Glomerular endothelial cell (primary cell): ENCODE measurements around the gene HSPA12B. TPM values are rescaled to one million over a fixed set of nuclear protein-coding genes. Genes with fewer than 3 reads are reported as not detected.
"Not testable (repeated sequence)": the region's sequence is repeated elsewhere in the genome, so short reads cannot be mapped to it uniquely, and the experiment has no call there.

Experiments
- DNase-seq: peaks from one replicate; pipeline ENCODE4 v3.0.0-alpha.2; 2011; ENCODE audit warnings: low read depth, low spot score; ENCODE audit errors: extremely low read depth
- total RNA-seq: library from RNA; depleted of rRNA; stranded (reverse); fragments of >200 nt; gene quantifications from 2 replicates; pipeline ENCODE4 v1.2.3, GENCODE V29; 2015

Gene HSPA12B
- total RNA-seq, 1 donor from 2014 or later = 26.3 TPM

DNA sequence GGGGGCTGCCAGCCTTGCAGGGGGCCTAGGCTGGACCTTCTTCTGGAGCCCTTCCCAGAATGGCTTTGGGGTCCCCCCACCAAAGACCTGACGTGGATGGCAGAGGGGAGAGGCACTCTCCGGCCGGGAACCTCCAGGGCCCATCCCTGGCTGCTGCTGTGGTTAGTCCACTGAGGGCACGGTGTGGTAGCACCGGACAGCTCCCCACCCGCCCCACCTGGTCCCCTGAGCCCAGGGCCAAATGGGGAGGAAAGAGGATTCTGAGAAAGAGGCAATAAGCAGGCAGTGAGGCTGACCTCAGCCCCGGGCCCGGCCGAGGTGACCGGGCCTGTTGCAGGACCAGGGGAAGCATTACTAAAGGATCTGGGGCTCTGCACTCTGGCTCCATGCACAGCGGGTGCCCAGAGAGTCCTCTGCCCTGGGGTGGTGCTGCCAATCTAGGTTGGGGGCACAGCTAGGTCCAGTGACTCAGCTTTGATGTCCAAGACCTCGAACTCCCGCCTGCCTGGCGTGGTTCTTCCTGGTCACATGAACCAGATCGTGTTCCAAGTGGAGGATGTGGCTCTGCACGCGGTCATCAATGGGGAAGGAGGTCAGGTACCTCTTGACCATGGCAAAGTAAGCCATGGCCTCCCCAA lies 51.9 kb downstream of the HSPA12B start:
- DNase-seq = no peak

DNA sequence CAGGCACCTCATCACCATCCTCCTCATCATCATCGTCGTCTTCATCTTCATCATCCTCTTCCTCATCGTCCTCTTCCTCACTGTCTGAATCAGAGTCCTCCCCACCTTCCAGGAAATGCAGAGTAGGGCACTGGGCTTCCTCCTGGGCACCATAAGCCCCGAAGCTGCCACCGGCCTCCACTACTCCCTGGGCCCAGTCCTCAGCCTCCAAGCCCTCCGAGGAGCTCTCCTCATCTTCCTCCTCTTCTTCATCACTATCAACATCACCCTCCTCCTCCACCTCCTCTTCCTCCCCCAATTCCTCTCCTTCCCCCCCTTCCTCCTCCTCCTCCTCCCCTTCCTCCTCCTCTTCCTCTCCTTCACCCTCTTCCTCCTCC lies 52.4 kb downstream of the HSPA12B start:
- no peak for DNase-seq

DNA sequence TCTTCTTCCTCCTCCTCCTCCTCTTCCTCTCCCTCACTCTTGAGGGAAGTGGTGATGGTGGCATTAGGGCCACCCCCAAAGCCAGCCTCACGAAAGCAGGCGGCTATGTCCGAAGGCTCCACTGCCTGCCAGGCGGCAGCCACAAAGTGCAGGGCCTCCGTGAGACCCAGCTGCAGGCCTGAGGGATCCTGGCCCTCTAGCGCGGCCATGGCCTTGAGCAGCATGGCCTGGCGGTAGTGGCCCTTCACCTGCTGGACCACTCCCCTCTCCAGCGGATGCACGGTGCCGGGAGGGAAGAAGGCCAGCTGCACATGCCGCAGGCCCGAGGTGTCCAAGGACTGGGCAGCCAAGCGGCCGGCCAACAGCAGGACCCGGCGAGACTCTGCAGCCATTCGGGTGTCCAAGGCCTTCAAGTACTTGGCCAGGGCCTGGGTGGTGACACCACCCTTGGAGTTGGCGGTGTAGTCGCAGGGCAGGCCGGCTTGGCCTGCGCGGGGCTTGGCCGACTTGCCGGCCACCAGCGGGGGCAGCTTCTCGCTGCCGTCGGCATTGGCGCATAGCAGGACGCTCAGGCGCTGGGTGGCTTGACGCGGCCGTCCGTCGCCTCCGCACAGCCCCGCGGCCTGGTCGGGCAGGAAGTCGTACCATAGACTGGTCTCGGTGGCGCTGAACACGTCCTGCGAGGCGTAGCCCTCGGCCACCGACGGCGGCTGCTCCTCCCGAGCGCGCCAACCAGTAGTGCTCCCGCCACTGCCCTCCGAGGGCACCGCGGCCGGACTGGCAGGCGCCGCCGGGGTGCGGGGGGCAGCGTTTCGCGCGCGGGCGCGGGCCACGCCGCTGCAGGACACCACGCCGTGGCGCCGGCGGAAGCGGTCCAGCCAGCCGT lies 53.0 kb downstream of the HSPA12B start:
- DNase-seq = no peak

DNA sequence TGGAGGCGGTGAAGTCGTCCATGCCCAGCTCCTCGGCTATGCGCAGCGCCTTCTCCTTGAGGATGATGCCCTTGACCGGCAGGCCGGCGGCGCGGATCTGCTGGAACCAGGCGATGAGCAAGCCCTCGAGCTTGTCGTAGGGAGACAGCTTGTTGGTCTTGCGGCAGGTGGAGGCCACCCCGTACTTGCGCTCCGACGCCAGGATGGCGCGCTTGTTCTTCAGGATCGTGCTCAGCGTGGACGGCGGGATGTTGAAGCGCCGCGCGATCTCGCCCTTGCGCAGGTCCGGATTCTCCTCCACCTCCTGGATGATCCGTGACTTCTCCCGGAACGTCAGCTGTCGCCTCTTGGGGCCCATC lies 53.6 kb downstream of the HSPA12B start:
- DNase-seq = no peak

DNA sequence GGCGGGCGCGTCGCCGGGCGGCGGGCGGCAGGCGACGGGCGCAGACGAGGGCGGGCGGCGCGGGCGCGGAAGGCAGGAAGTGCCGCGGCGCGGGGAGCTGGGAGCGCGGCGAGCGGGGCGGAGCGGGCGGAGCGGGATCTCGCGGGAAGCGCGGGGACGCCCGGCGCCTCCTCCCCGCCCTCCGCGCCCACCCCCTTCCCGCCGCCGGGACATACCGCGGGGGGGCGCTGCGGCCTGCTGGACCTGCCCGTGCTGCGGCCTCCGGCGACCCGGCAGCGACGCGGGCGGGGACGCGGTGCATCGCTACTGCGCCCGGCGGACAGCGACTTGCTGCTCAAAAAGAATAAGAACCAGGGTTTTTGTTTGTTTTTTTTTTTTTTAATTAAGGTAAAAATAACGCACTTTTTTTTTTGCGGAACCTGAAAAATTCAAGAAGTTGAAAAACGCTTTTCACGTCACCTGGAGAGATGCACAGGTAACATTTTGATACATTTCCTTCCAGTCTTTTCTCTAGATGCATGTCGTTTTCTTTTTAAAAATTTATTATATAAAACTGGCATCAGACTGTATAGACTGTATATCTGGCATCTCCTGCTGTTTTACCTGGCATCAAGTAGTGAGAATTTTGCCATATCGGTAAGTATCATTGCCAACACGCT lies 54.3 kb downstream of the HSPA12B start, which contains the start of gene CENPB:
Gene CENPB, minus strand, starts transcription at position 76 of the 659 bp plus-strand sequence. CDS start 257 bp downstream, outside the sequence.
- DNase-seq = no peak

DNA sequence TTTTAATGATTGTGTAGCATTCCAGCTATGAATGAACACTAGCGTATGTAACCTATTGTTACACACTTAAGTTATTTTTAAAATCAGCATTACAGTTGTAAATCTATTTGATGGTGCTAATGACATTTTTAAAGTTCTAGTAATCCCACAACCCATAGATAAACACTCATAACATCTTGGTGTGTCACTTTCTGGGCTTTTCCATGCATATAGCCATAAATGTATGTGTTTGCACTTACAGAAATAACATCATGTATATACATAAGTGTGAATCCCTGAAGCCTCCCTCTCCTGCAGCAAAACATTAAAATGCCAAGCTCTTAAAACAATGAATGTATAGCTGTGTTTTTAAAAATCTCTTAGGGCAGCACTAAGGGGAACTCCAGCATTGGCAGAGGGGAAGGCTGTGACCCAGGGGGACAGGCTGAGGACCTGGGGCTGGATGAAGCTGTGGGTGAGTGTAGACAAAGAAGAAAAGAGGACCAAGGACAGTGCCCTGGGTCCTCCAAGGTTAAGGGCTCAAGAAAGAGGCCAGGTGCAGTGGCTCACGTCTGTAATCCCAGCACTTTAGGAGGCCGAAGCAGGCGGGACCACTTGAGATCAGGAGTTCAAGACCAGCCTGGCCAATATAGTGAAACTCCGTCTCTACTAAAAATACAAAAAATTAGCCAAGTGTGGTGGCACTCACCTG lies 55.0 kb downstream of the HSPA12B start:
- no peak for DNase-seq

DNA sequence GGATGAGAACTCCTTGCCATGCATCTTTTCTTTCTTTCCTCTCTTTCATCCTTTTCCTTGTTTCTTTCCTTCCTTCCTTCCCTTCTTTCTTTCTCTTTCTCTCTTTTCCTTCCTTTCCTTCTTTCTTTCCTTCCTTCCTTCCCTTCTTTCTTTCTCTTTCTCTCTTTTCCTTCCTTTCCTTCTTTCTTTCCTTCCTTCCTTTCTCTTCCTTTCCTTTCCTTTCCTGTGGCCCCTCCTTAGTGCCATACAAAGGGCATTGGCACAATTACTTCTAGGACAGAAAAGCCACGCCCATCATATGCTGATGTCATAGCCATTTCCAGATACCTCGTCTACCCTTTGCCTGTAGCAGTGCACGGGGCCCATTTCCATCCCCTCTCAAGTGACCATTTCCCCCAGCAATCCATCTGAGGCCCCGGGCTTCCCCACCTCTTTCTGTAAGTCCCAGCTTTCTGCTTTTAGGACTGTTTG lies 56.2 kb downstream of the HSPA12B start:
- no peak for DNase-seq

DNA sequence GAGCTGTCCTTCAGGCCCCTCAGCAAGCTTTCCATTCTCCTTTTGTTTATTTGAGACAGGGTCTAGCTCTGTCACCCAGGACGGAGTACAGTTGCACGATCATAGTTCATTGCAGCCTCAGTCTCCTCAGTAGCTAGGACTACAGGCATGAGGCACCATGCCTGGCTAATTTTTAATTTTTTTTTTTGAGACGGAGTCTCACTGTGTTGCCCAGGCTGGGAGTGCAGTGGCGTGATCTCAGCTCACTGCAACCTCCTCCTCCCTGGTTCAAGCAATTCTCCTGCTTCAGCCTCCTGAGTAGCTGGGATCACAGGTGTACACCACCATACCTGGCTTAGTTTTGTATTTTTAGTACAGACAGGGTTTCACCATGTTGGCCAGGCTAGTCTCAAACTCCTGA lies 56.7 kb downstream of the HSPA12B start:
- DNase-seq = not testable (repeated sequence)

DNA sequence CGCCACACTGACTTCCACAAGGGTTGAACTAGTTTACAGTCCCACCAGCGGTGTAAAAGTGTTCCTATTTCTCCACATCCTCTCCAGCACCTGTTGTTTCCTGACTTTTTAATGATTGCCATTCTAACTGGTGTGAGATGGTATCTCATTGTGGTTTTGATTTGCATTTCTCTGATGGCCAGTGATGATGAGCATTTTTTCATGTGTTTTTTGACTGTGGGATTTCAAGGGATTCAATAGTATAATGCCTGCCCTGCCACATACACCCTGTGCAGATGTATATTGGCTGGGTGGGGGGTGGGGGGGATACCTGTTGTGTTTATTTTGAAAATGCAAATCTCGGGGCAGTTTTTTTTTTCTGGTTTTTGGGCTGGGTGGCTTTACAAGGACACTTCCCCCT lies 61.7 kb downstream of the HSPA12B start:
- DNase-seq = not testable (repeated sequence)

DNA sequence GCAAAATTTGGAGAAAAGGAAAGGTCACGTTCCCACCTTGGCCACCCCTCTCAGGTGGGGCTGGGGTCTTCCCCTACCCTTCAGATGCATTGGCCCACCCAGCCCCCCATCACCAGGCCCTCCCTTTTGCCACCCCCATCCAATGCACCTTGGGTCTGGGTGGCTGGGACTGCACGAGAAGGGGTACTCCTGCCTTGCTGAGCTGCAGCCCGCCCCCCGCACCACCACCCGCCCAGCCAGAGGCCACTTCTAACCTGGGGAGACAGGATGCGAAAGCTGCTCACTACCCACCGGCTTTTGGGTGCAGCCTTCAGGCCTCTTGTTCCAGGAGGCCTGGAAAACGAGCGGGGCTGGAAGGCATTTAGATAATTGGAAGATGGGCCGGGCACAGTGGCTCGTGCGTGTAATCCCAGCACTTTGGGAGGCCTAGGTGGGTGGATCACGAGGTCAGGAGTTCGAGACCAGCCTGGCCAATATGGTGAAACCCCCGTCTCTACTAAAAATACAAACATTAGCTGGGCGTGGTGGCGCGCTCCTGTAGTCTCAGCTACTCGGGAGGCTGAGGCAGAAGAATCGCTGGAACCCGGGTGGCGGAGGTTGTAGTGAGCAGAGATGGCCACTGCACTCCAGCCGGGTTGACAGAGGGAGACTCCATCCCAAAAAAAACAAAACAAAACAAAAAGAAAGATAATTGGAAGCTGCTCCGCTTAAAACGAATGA lies 62.4 kb downstream of the HSPA12B start:
- no peak for DNase-seq

DNA sequence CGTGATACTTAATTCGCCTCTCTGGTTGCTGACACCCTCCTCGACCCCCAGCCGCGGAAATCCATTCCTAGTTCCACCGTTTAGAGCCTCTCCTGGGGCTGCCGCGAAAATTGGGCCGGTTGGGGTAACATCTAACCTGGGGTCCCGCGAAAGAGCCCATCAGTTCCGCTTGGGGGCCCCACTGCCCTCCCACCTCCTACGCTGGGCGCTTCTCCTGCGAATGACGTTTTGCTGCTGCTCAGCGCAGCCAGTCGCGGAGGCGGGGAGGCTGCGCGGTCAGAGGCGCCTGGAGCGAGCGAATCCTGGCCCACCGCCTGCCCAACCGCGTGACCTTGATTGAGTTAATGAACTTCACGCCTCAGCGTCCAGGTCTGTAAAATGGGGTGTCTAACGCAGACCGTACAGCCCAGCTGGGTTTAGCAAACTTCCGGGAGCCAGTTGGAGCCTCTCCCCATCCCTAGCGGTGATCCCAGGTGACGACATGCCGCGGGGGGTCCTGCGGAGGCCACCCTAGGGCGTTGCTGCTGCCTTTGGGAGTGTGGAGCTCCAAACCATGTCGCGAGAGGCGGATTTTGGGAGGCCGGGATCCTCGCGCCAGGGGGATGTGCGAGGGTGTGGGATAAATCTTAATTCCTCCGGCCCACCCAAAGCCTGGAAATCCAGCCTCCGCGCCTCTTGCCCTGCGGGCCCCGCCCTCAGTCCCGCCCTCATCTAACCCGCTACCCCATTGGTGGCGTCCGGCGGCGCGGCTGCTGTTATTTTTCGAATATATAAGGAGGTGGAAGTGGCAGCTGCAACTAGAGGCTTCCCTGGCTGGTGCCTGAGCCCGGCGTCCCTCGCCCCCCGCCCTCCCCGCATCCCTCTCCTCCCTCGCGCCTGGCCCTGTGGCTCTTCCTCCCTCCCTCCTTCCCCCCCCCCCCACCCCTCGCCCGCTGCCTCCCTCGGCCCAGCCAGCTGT lies 63.3 kb downstream of the HSPA12B start, which contains the start of gene CDC25B:
Gene CDC25B, plus strand, starts transcription at position 800 of the 958 bp plus-strand sequence. CDS start 222 bp downstream, outside the sequence.
- no peak for DNase-seq

DNA sequence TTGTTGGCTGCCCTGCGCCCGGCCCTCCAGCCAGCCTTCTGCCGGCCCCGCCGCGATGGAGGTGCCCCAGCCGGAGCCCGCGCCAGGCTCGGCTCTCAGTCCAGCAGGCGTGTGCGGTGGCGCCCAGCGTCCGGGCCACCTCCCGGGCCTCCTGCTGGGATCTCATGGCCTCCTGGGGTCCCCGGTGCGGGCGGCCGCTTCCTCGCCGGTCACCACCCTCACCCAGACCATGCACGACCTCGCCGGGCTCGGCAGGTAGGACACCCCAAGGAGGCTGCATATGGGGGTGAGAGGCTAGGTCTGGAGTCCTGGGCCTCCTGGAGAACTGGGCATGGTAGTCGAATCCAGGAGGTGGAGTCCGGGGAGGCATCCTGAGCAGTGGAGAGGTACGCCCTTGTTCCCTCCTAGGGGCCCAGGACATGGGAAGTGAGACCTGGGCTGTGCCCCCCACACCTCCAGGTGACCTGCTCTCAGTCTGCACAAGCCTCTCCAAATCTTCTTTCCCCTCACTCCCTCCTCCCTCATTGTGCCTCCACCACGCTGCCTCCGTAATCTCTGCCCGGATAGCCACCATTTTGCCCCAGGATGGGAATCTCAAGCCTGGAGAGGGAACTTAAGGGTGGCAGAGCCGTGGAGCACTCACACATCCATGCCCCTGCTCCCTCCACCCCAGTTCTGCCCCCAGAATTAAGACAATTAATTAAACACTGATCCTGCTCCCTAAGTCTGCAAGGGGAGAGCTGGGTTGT lies 64.2 kb downstream of the HSPA12B start:
- DNase-seq = no peak

DNA sequence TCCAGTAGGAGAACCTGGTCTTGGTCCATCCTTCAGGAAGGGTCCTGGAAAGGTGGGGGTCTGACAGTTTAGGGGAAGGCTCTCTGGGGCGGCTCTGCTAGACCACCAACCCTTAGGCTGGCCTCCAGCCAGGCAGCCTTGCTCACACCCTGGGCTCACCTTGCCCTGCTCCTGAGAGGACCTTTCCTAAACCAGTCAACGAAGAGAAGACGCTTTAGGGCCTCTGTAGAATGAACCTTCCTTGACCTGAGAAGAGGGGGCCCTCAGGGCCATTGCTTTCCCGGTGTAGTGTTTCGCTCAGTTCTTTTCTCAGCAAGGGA lies 64.7 kb downstream of the HSPA12B start:
- no peak for DNase-seq

DNA sequence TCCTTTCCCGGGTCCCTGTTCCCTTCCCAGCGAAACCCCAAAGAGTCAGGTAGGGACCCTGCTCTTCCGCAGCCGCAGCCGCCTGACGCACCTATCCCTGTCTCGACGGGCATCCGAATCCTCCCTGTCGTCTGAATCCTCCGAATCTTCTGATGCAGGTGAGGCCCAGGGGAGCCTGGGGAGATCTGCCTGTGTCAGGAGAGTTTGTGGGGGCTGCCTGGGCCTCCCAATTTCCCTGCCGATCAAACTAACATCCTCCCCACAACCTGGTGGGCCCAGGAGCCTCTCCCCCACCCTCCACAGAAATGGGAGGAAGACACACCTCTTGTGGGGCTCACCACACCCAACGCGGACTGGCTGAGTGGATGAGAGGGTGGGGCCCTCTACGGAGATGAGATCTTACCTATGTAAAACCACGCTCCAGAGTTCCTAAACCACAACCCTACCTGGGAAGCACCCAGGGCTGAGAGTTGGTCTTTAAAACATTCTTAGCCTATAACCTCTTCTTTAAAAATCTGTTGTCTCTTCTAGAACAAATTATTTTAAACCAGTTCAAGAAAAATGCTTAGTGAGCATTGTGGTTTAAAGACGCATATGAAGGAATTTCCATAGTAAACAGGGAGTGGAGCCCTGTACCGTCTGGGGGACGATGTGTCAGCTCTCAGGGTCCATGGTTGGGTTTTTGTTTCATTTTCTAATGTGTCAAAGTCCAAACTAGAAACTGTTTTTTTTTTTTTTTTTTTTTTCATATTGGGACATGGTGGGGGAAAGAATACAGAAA lies 65.3 kb downstream of the HSPA12B start:
- no peak for DNase-seq

DNA sequence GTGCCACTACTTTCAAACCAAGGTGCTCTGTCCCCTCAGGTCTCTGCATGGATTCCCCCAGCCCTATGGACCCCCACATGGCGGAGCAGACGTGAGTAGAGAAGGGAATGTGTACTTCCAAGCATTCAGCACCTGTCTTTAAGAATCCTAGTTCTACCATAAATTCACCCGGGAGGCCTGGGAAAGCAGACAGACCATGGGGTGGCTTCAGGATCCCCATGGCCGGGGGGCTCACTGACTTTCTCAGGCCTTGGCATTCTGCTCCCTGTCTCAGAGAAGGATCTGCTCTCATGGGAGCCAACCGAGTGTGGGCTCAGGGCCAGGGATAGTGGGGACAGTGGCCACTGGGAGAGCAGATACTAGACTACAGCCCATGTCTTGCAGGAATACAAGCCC lies 65.9 kb downstream of the HSPA12B start:
- no peak for DNase-seq

DNA sequence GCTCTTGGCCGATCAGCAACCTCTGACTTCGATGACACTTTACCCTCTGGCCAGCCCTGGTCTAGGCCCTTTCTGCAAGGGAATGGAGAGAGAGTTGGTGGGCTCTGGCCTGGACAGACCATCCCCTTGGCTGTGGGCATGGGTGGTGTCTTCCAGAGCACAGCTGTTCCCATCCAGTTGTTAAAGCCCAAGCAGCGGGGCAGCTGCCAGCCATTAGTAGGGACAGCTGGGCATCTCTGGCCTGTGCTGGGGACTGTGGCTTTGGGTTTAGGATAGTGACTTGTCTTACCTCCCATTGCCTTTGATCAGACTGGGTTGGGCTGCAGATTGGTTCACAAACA lies 66.4 kb downstream of the HSPA12B start:
- no peak for DNase-seq

DNA sequence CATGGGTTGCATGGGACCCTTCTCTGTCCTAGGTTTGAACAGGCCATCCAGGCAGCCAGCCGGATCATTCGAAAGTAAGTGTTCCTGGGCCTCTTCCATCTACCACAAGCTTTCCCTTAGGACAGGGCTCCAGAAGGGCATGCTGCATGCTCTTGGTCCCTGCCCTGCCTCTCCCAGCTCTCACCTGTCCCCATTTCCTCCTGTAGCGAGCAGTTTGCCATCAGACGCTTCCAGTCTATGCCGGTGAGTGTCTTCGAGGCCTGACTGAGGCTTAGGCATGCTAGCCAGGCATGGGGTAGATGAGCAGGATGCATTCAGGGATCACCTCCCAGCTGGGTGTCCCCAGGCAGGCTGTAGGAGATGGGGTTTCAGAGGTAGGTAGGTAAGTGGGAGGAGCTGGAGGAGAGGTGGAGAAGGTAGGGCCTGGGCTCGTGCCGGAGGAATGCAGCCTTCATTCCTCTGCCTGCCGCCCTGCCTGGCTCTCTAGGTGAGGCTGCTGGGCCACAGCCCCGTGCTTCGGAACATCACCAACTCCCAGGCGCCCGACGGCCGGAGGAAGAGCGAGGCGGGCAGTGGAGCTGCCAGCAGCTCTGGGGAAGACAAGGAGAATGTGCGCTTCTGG lies 67.9 kb downstream of the HSPA12B start:
- DNase-seq = no peak
